Measurements from ENCODE around the gene HAUS7. TPM values are rescaled to one million over a fixed set of nuclear protein-coding genes. Genes with fewer than 3 reads are reported as not detected.

The HAUS7 gene
- total and polyA plus RNA-seq, 2 of the 8 experiments (the other 6 are each of a cell fraction or from before 2014, with no cell fraction given) = 45.4 to 54.0 TPM

- Histone ChIP-seq H3K9ac (replicated peaks in 1 of 4; ENCODE audit: extremely low read depth in 1 of 4, low read depth in 3 of 4, low read length in 3 of 4) (no peak overlapping the region), H4K8ac (ENCODE audit: extremely low read depth, insufficient read depth, low read length) (no peak overlapping the region), H3K79me2 (ENCODE audit: control insufficient read depth in 1 of 2, insufficient read depth in 2 of 2, low read length in 2 of 2) (no peaks in the 10 kb centered on the region), H3K18ac (ENCODE audit: extremely low read depth, low read length) (no peak overlapping the region), H3K4me3 (ENCODE audit: extremely low read depth in 1 of 4, insufficient read depth in 2 of 4, low read depth in 3 of 4, low read length in 4 of 4) (no peak overlapping the region), H3K4me2 (ENCODE audit: insufficient read depth in 1 of 2, low read depth in 2 of 2, low read length in 2 of 2) (no peak overlapping the region), H4K5ac (ENCODE audit: insufficient read length, low read depth, low read length) (no peak overlapping the region), H3K79me1 (ENCODE audit: low read depth, low read length) (no peaks in the 10 kb centered on the region), H3K14ac (ENCODE audit: insufficient read length) (no peak overlapping the region), H2AFZ (ENCODE audit: low read length) (no peak overlapping the region), H4K91ac (replicated peaks; ENCODE audit: insufficient read length, low read length) (no peak overlapping the region), H3K23me2 (ENCODE audit: low read depth, low read length) (no peaks in the 10 kb centered on the region), H3K23ac (ENCODE audit: insufficient read length) (no peak overlapping the region), H2BK20ac (ENCODE audit: low read length) (no peak overlapping the region), H3K4ac (replicated peaks; ENCODE audit: insufficient read length, low read depth, low read length) (no peak overlapping the region), H3K27me3 (replicated peaks in 1 of 4; ENCODE audit: control insufficient read depth in 3 of 4, extremely low read depth in 1 of 4, insufficient read depth in 3 of 4, low read length in 3 of 4) (no peaks in the 10 kb centered on the region), H2BK15ac (ENCODE audit: low read length) (no peak overlapping the region), H3K4me1 (replicated peaks in 1 of 4; ENCODE audit: control insufficient read depth in 3 of 4, insufficient read depth in 4 of 4, low read length in 3 of 4) (no peaks in the 10 kb centered on the region), H4K20me1 (replicated peaks in 1 of 2; ENCODE audit: control insufficient read depth in 1 of 2, insufficient read depth in 2 of 2, low read length in 2 of 2) (peaks cover 0 to 2% of the 10 kb centered on the region in 2 experiments), H2BK120ac (replicated peaks; ENCODE audit: low read depth, low read length) (no peak overlapping the region), H2BK12ac (ENCODE audit: low read depth, low read length) (no peak overlapping the region), H3K9me3 (ENCODE audit: insufficient read depth in 2 of 2, low read depth in 1 of 2, low read length in 1 of 2) (no peaks in the 10 kb centered on the region), H2BK5ac (ENCODE audit: low read depth, low read length) (no peak overlapping the region), H3K56ac (replicated peaks; ENCODE audit: insufficient read length, low read depth, low read length) (no peak overlapping the region), H3K27ac (ENCODE audit: low read depth, low read length) (no peak overlapping the region), H3K36me3 (ENCODE audit: control insufficient read depth in 2 of 4, insufficient read depth in 4 of 4, low read length in 3 of 4) (peaks cover 0 to 10% (median 0%) of the 10 kb centered on the region in 4 experiments; a peak in 3 of 8 replicates), H2AK5ac (ENCODE audit: low read depth, low read length) (no peak overlapping the region)
- ChIA-PET POLR2A (ENCODE audit: partially characterized antibody) (no interaction called here), CTCF (ENCODE audit: partially characterized antibody) (interaction anchor here (1.5 kb wide), 2 partner anchors 12 to 48 kb away, joined by 4 to 5 read pairs; partner anchors contain the start of gene HAUS7)
- WGBS, 2 experiments (ENCODE audit: extremely low coverage in 1 of 2, insufficient coverage in 1 of 2, insufficient read length in 1 of 2, insufficient replicate concordance in 2 of 2, low coverage in 1 of 2, low lambda C conversion rate in 2 of 2, missing lambda C conversion rate in 1 of 2) = 87% methylated on average over 4 of the region's 4 CpGs; no CpG with 5 or more reads in 1 of the 2 experiments
- no peak for FAIRE-seq
- no peak for DNase-seq (ENCODE audit: low read depth in 1 of 2, low spot score in 2 of 2)
- TF ChIP-seq, protein P1, sequence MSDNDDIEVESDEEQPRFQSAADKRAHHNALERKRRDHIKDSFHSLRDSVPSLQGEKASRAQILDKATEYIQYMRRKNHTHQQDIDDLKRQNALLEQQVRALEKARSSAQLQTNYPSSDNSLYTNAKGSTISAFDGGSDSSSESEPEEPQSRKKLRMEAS (IDR thresholded peaks at IDR 0.05) = no peak
- TF ChIP-seq SIN3A (conservative IDR thresholded peaks at IDR 0.05 in 1 of 2, IDR thresholded peaks at IDR 0.05 in 1 of 2; ENCODE audit: low read depth in 1 of 2, low read length in 2 of 2) (no peak), SP1 (IDR thresholded peaks at IDR 0.05; ENCODE audit: low read depth, low read length) (no peak), CREB1 (IDR thresholded peaks at IDR 0.05) (no peak), CEBPB (IDR thresholded peaks at IDR 0.05; ENCODE audit: low read depth, low read length) (no peak), TAF7 (optimal IDR thresholded peaks at IDR 0.05; ENCODE audit: borderline replicate concordance, low read depth, low read length) (no peak), POU5F1 (IDR thresholded peaks at IDR 0.05; ENCODE audit: low read depth, low read length) (no peak), HDAC6 (IDR thresholded peaks at IDR 0.05; ENCODE audit: low read depth, low read length) (no peak), KDM4A (IDR thresholded peaks at IDR 0.05; ENCODE audit: low read depth, low read length, severe bottlenecking) (no peak), RAD21 (IDR thresholded peaks at IDR 0.05 in 1 of 2, conservative IDR thresholded peaks at IDR 0.05 in 1 of 2; ENCODE audit: low read depth in 2 of 2, low read length in 2 of 2) (no peak), SAP30 (IDR thresholded peaks at IDR 0.05; ENCODE audit: insufficient read depth, insufficient replicate concordance, low read length) (no peak), RFX5 (IDR thresholded peaks at IDR 0.05; ENCODE audit: borderline replicate concordance, low read depth, low read length) (no peak)
- TF ChIP-seq, protein P2, sequence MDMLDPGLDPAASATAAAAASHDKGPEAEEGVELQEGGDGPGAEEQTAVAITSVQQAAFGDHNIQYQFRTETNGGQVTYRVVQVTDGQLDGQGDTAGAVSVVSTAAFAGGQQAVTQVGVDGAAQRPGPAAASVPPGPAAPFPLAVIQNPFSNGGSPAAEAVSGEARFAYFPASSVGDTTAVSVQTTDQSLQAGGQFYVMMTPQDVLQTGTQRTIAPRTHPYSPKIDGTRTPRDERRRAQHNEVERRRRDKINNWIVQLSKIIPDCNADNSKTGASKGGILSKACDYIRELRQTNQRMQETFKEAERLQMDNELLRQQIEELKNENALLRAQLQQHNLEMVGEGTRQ (IDR thresholded peaks at IDR 0.05; ENCODE audit: low read length) = no peak
These were observed 11.9 kb downstream of the HAUS7 start for GRCh38 chrX:153458476-153458875.
